ENCODE measurements around the gene GATA5. TPM values are rescaled to one million over a fixed set of nuclear protein-coding genes. Genes with fewer than 3 reads are reported as not detected.

The GATA5 gene
- total and polyA plus RNA-seq, 7 experiments from 2014 or later, result not detected

DNA sequence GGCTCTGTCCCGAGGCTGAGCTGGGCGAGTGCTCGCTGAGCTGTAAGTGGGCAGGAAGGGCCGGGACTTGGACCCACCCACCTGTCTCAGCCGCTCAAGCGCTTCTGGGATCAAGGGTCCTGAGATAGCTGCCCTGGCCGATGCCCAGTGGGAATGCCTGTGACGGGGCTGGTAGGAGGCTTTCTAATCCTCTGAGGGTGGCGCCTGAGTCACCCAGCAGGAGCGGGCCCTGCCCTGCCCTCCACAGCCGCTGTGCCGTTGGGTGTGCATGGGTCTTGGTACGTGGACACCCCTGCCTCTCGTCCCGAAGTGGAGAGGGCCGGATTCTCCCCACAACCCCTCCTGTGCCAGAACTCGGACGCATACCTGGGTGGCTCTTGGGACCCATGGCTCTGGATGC is 43.1 kb upstream of the GATA5 start:
- H3K27ac ChIP-seq (ENCODE audit: low read depth, low read length), result no peak overlapping the region
- H3K4me1 ChIP-seq (ENCODE audit: control insufficient read depth in 2 of 2, insufficient read depth in 2 of 2, low read length in 2 of 2), result no peaks in the 10 kb centered on the region
- H3K4me3 ChIP-seq (ENCODE audit: low read length), result no peak overlapping the region
- ATAC-seq (no peak), DNase-seq (no peak)
- no peaks in the 10 kb centered on the region for H3K36me3 ChIP-seq (ENCODE audit: control insufficient read depth in 2 of 3, insufficient read depth in 3 of 3, low read length in 3 of 3)
- H3K4me1 Mint-ChIP-seq, result peaks cover 0 to 3% (median 0%) of the 10 kb centered on the region in 7 donors
- ChIA-PET POLR2A (no interaction called here), CTCF (no interaction called here)
- H3K9me3 Mint-ChIP-seq, result no peaks in the 10 kb centered on the region
- H3K36me3 Mint-ChIP-seq, result no peaks in the 10 kb centered on the region
- intact Hi-C loops (cut with micrococcal nuclease), result no loop called here
- H3K27ac Mint-ChIP-seq, result no peak overlapping the region
- peaks cover 0 to 3% of the 10 kb centered on the region in 2 donors for H3K27me3 ChIP-seq (ENCODE audit: control insufficient read depth in 2 of 2, insufficient read depth in 2 of 2, low read length in 2 of 2)
- H3K27me3 Mint-ChIP-seq, result peaks cover 0 to 20% (median 5%) of the 10 kb centered on the region in 5 donors
- H3K4me3 Mint-ChIP-seq, result no peak overlapping the region
- no peaks in the 10 kb centered on the region for H3K9me3 ChIP-seq (ENCODE audit: control insufficient read depth in 2 of 3, low read length in 3 of 3)

DNA sequence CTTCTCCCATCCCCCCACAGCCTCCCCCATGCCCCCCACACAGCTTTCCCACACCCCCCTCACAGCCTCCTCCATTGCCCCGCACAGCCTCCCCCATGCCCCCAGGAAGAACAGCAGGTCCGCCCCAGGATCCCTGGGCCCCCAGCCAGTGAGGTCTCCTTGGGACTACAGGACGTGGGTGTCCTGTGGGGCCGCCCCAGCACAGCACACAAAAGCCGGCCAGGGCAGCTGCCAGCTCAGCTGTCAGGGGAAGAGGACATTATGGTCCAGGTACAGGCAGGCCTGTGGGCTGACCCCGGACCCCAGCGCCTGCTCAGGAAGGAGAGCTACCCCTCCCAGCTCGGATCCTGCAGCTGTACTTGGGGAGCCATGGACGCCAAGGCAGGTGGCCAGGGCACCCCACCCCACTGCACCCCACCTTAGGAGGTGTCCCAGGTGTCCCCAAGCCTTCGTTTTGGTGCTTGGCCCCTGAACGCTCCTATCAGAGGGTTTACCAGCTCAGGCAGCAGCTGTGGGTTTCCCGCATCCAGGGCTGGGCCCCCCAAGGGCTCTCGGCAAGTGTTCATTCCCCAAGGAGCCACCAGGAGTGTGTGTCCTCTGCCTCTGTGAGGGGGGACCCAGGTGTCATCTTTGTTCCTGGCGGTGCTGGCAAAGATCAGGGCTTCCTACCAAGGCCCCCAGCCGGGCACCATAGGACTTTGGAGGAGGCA is 42.3 kb upstream of the GATA5 start:
- ATAC-seq (no peak), DNase-seq (no peak)
- CTCF ChIA-PET, result no interaction called here
- peaks cover 0 to 8% (median 1%) of the 10 kb centered on the region in 7 donors for H3K4me1 Mint-ChIP-seq
- Histone ChIP-seq H3K36me3 (ENCODE audit: control insufficient read depth in 2 of 3, insufficient read depth in 3 of 3, low read length in 3 of 3) (no peaks in the 10 kb centered on the region), H3K27me3 (ENCODE audit: control insufficient read depth in 2 of 2, insufficient read depth in 2 of 2, low read length in 2 of 2) (peaks cover 0 to 3% of the 10 kb centered on the region in 2 donors), H3K27ac (ENCODE audit: low read depth, low read length) (no peak overlapping the region), H3K4me3 (ENCODE audit: low read length) (no peak overlapping the region), H3K4me1 (ENCODE audit: control insufficient read depth in 2 of 2, insufficient read depth in 2 of 2, low read length in 2 of 2) (peaks cover 0 to 1% of the 10 kb centered on the region in 2 donors), H3K9me3 (ENCODE audit: control insufficient read depth in 2 of 3, low read length in 3 of 3) (no peaks in the 10 kb centered on the region)
- H3K27me3 Mint-ChIP-seq, result peaks cover 0 to 27% (median 8%) of the 10 kb centered on the region in 5 donors
- POLR2A ChIA-PET, result no interaction called here
- H3K4me3 Mint-ChIP-seq, result no peak overlapping the region
- intact Hi-C loops (cut with micrococcal nuclease), result no loop called here
- H3K27ac Mint-ChIP-seq, result no peak overlapping the region
- no peaks in the 10 kb centered on the region for H3K36me3 Mint-ChIP-seq
- H3K9me3 Mint-ChIP-seq, result no peaks in the 10 kb centered on the region

DNA sequence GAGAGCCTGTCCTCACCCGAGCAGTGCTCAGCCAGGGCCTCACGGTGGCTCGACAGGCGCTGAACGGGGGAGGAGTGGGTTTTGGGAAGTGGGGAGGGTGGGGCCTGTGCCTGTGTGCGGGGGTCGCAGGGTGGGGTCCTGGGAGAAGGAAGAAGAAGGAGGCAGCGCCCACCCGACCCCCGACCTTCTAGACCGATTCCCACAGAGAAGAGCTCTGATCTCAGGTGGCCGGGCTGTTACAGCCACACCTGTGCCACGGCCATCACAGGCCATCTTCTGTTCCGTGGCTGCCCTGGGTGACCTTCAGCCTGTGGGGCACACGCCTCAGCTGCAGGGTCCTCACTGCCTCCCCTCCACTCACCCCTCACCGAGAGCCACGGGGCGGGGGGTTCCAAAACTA is 41.4 kb upstream of the GATA5 start:
- Mint-ChIP-seq H3K36me3 (no peaks in the 10 kb centered on the region), H3K4me3 (no peak overlapping the region), H3K27ac (no peak overlapping the region), H3K4me1 (peaks cover 0 to 11% (median 4%) of the 10 kb centered on the region in 7 donors), H3K9me3 (no peaks in the 10 kb centered on the region), H3K27me3 (peaks cover 0 to 29% (median 14%) of the 10 kb centered on the region in 5 donors)
- ATAC-seq (no peak), DNase-seq (no peak)
- Histone ChIP-seq H3K27ac (ENCODE audit: low read depth, low read length) (no peak overlapping the region), H3K36me3 (ENCODE audit: control insufficient read depth in 2 of 3, insufficient read depth in 3 of 3, low read length in 3 of 3) (no peaks in the 10 kb centered on the region), H3K9me3 (ENCODE audit: control insufficient read depth in 2 of 3, low read length in 3 of 3) (no peaks in the 10 kb centered on the region), H3K27me3 (ENCODE audit: control insufficient read depth in 2 of 2, insufficient read depth in 2 of 2, low read length in 2 of 2) (no peaks in the 10 kb centered on the region), H3K4me1 (ENCODE audit: control insufficient read depth in 2 of 2, insufficient read depth in 2 of 2, low read length in 2 of 2) (peaks cover 0 to 10% of the 10 kb centered on the region in 2 donors), H3K4me3 (ENCODE audit: low read length) (no peak overlapping the region)
- intact Hi-C loops (cut with micrococcal nuclease), result no loop called here
- ChIA-PET POLR2A (no interaction called here), CTCF (no interaction called here)

DNA sequence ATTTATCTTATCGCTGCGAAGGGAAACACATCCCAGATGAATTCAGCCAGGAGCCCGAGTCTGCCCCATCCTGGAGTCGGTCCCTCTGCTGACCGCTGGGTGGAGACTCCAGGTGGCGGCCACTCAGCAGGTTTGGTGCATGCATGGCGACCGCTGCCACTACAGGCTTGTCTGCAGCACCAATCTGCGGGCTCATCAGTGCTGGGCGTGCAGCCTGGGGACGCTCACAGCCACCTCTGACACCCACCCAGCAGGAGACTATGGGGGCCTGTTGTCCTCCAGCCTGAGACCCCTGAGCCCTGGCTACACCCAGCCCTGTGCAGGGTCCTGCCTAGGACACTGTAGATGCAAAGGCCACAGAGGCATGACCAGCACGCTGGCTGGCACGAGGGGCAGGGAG is 40.5 kb upstream of the GATA5 start:
- no peak overlapping the region for H3K27ac Mint-ChIP-seq
- intact Hi-C loops (cut with micrococcal nuclease), result no loop called here
- H3K4me3 Mint-ChIP-seq, result no peak overlapping the region
- ChIA-PET POLR2A (no interaction called here), CTCF (no interaction called here)
- H3K27me3 Mint-ChIP-seq, result peaks cover 0 to 29% (median 14%) of the 10 kb centered on the region in 5 donors
- no peak for ATAC-seq
- Histone ChIP-seq H3K27me3 (ENCODE audit: control insufficient read depth in 2 of 2, insufficient read depth in 2 of 2, low read length in 2 of 2) (no peaks in the 10 kb centered on the region), H3K9me3 (ENCODE audit: control insufficient read depth in 2 of 3, low read length in 3 of 3) (no peaks in the 10 kb centered on the region), H3K4me3 (ENCODE audit: low read length) (no peak overlapping the region), H3K36me3 (ENCODE audit: control insufficient read depth in 2 of 3, insufficient read depth in 3 of 3, low read length in 3 of 3) (no peaks in the 10 kb centered on the region), H3K27ac (ENCODE audit: low read depth, low read length) (no peak overlapping the region), H3K4me1 (ENCODE audit: control insufficient read depth in 2 of 2, insufficient read depth in 2 of 2, low read length in 2 of 2) (peaks cover 0 to 10% of the 10 kb centered on the region in 2 donors)
- no peak for DNase-seq
- no peaks in the 10 kb centered on the region for H3K36me3 Mint-ChIP-seq
- H3K9me3 Mint-ChIP-seq, result no peaks in the 10 kb centered on the region
- H3K4me1 Mint-ChIP-seq, result peaks cover 0 to 11% (median 4%) of the 10 kb centered on the region in 7 donors

DNA sequence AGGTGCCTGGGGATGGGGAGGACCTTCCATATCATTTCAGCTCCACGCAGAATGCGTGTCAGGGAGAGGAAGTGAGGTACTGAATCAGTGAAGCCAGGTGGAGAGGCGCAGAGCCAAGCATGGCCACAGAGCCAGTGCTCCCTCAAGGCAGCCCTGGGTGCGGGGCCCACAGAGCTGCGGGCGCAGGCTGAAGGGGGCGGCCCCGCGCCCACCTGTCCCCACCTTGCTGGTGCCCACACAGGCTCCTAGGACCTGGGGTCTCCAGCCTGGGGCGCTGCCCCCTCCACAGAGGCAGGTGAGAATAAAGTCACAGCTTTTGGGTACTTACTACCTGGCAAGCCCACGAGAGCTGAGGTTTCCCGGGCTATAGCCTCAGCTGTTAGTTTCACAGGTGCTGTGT is 40.0 kb upstream of the GATA5 start:
- no peak overlapping the region for H3K4me3 Mint-ChIP-seq
- Histone ChIP-seq H3K9me3 (ENCODE audit: control insufficient read depth in 2 of 3, low read length in 3 of 3) (no peaks in the 10 kb centered on the region), H3K27me3 (ENCODE audit: control insufficient read depth in 2 of 2, insufficient read depth in 2 of 2, low read length in 2 of 2) (no peaks in the 10 kb centered on the region), H3K27ac (ENCODE audit: low read depth, low read length) (no peak overlapping the region), H3K4me3 (ENCODE audit: low read length) (no peak overlapping the region), H3K4me1 (ENCODE audit: control insufficient read depth in 2 of 2, insufficient read depth in 2 of 2, low read length in 2 of 2) (peaks cover 0 to 10% of the 10 kb centered on the region in 2 donors), H3K36me3 (ENCODE audit: control insufficient read depth in 2 of 3, insufficient read depth in 3 of 3, low read length in 3 of 3) (no peaks in the 10 kb centered on the region)
- H3K9me3 Mint-ChIP-seq, result no peaks in the 10 kb centered on the region
- POLR2A ChIA-PET, result no interaction called here
- ATAC-seq, result no peak
- no peaks in the 10 kb centered on the region for H3K36me3 Mint-ChIP-seq
- peaks cover 0 to 29% (median 14%) of the 10 kb centered on the region in 5 donors for H3K27me3 Mint-ChIP-seq
- DNase-seq, result no peak
- peaks cover 0 to 11% (median 4%) of the 10 kb centered on the region in 7 donors for H3K4me1 Mint-ChIP-seq
- intact Hi-C loops (cut with micrococcal nuclease), result no loop called here
- H3K27ac Mint-ChIP-seq, result no peak overlapping the region
- CTCF ChIA-PET, result no interaction called here

DNA sequence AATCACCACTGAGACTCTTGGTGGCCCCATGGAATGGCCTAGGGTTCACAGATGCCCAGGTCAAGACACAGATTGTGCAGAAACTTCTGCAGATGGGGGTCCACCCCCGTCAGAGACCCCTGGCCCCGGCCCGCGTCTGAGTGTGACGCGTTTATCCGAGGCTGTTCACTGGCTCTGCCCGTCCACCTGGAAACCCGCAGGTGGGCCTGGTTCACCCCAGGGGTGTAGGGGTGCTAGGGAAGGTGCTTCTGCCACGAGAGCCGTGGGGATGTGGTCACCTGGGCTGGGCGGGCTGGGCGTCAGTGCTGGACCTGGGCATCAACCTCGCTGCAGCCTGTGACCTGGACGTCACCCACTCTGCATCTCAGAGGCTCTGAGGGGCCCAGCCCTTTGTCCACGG is 39.5 kb upstream of the GATA5 start:
- Mint-ChIP-seq H3K4me1 (peaks cover 0 to 11% (median 4%) of the 10 kb centered on the region in 7 donors), H3K27me3 (peaks cover 0 to 29% (median 14%) of the 10 kb centered on the region in 5 donors), H3K9me3 (no peaks in the 10 kb centered on the region), H3K36me3 (no peaks in the 10 kb centered on the region), H3K27ac (no peak overlapping the region), H3K4me3 (no peak overlapping the region)
- Histone ChIP-seq H3K27me3 (ENCODE audit: control insufficient read depth in 2 of 2, insufficient read depth in 2 of 2, low read length in 2 of 2) (no peaks in the 10 kb centered on the region), H3K4me3 (ENCODE audit: low read length) (no peak overlapping the region), H3K27ac (ENCODE audit: low read depth, low read length) (no peak overlapping the region), H3K9me3 (ENCODE audit: control insufficient read depth in 2 of 3, low read length in 3 of 3) (no peaks in the 10 kb centered on the region), H3K4me1 (ENCODE audit: control insufficient read depth in 2 of 2, insufficient read depth in 2 of 2, low read length in 2 of 2) (peaks cover 0 to 10% of the 10 kb centered on the region in 2 donors), H3K36me3 (ENCODE audit: control insufficient read depth in 2 of 3, insufficient read depth in 3 of 3, low read length in 3 of 3) (no peaks in the 10 kb centered on the region)
- no peak for ATAC-seq
- intact Hi-C loops (cut with micrococcal nuclease), result no loop called here
- POLR2A ChIA-PET, result no interaction called here
- DNase-seq, result no peak
- CTCF ChIA-PET, result no interaction called here

DNA sequence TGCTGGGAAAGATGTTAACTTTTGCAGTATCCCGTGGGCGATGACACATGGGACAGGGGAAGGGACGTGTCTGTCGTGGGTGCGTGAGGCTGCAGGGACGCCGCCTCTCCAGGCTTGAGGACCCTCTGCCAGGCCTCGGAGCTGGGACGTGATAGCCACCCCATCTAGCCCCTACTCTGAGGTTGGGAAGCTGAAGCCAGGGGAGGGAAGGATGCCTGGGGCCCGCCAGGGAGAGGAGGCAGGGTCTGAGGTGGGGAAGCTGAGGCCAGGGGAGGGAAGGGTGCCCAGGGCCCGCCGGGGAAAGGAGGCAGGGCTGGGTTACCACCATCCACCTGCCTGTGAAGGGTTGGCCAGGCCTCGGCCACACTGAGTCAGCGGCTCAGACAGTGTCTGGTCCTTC is 38.2 kb upstream of the GATA5 start:
- DNase-seq (no peak), ATAC-seq (no peak)
- H3K4me3 ChIP-seq (ENCODE audit: low read length), result no peak overlapping the region
- no peaks in the 10 kb centered on the region for H3K36me3 ChIP-seq (ENCODE audit: control insufficient read depth in 2 of 3, insufficient read depth in 3 of 3, low read length in 3 of 3)
- peaks cover 0 to 29% (median 14%) of the 10 kb centered on the region in 5 donors for H3K27me3 Mint-ChIP-seq
- H3K4me1 ChIP-seq (ENCODE audit: control insufficient read depth in 2 of 2, insufficient read depth in 2 of 2, low read length in 2 of 2), result peaks cover 0 to 10% of the 10 kb centered on the region in 2 donors
- H3K27ac Mint-ChIP-seq, result no peak overlapping the region
- no peaks in the 10 kb centered on the region for H3K9me3 ChIP-seq (ENCODE audit: control insufficient read depth in 2 of 3, low read length in 3 of 3)
- no peaks in the 10 kb centered on the region for H3K36me3 Mint-ChIP-seq
- no peak overlapping the region for H3K4me3 Mint-ChIP-seq
- peaks cover 0 to 11% (median 4%) of the 10 kb centered on the region in 7 donors for H3K4me1 Mint-ChIP-seq
- ChIA-PET CTCF (no interaction called here), POLR2A (no interaction called here)
- H3K27me3 ChIP-seq (ENCODE audit: control insufficient read depth in 2 of 2, insufficient read depth in 2 of 2, low read length in 2 of 2), result no peaks in the 10 kb centered on the region
- no peaks in the 10 kb centered on the region for H3K9me3 Mint-ChIP-seq
- intact Hi-C loops (cut with micrococcal nuclease), result no loop called here
- H3K27ac ChIP-seq (ENCODE audit: low read depth, low read length), result no peak overlapping the region
